Stimulated activated CD8-positive, alpha-beta memory T cell treated with anti-CD3 and anti-CD28 coated beads, Interleukin-7, amount 100 ng/mL, for 24 hours (primary cell): ENCODE results near the gene ZNF541.

Source experiments
- DNase-seq: peaks from one replicate; pipeline ENCODE4 v3.0.0-alpha.2; 2020; ENCODE audit warnings: low read depth

ZNF541 gene, protein sequence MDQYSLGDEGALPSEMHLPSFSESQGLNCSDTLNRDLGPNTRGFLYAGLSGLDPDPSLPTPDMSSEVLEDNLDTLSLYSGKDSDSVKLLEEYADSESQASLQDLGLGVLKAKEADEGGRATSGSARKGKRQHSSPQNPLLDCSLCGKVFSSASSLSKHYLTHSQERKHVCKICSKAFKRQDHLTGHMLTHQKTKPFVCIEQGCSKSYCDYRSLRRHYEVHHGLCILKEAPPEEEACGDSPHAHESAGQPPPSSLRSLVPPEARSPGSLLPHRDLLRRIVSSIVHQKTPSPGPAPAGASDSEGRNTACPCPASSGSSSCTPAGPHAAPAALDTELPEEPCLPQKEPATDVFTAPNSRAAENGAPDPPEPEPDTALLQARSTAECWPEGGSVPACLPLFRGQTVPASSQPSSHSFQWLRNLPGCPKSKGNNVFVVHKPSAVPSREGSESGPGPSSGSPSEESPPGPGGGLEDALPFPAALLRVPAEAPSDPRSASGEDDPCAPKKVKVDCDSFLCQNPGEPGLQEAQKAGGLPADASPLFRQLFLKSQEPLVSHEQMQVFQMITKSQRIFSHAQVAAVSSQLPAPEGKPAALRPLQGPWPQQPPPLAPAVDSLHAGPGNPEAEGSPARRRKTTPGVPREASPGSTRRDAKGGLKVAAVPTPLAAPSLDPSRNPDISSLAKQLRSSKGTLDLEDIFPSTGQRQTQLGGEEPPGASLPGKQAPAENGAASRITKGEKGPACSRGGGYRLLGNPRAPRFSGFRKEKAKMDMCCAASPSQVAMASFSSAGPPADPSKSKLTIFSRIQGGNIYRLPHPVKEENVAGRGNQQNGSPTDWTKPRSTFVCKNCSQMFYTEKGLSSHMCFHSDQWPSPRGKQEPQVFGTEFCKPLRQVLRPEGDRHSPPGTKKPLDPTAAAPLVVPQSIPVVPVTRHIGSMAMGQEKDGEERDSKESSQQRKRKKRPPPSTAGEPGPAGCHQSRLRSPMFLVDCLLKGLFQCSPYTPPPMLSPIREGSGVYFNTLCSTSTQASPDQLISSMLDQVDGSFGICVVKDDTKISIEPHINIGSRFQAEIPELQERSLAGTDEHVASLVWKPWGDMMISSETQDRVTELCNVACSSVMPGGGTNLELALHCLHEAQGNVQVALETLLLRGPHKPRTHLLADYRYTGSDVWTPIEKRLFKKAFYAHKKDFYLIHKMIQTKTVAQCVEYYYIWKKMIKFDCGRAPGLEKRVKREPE (N-terminal part only)

GRCh38 chr19:47573071-47574026 lies at the start of gene ZNF541:
TSS of gene ZNF541 (minus strand) at chr19:47573148. CDS start at chr19:47555856, 17,292 bp downstream.
- DNase-seq = peak; percentile 48

GRCh38 chr19:47619763-47620162 lies 46.8 kb upstream of the ZNF541 start:
- DNase-seq = no peak

- no peak for DNase-seq
Measured at GRCh38 chr19:47618771-47619170, 45.8 kb upstream of the ZNF541 start.

- no peak for DNase-seq
Measured at GRCh38 chr19:47615714-47616113, 42.8 kb upstream of the ZNF541 start.

- DNase-seq = no peak
Measured at GRCh38 chr19:47615230-47615629, 42.3 kb upstream of the ZNF541 start.

GRCh38 chr19:47614559-47614958 lies 41.6 kb upstream of the ZNF541 start:
- no peak for DNase-seq

DNA sequence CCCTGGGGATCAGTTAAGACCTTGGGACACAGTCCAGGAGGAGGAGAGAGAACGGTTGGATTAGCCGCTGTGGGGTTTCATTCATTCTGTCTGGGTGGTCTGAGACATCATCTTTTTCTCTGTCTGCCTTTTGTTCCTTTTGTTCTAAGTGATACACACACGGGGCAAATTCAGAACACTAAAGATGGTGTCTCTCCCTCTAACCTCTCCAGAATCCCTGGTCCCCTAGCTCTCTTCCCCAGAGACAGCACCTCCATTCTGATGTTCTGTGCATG lies 41.0 kb upstream of the ZNF541 start:
- no peak for DNase-seq

DNA sequence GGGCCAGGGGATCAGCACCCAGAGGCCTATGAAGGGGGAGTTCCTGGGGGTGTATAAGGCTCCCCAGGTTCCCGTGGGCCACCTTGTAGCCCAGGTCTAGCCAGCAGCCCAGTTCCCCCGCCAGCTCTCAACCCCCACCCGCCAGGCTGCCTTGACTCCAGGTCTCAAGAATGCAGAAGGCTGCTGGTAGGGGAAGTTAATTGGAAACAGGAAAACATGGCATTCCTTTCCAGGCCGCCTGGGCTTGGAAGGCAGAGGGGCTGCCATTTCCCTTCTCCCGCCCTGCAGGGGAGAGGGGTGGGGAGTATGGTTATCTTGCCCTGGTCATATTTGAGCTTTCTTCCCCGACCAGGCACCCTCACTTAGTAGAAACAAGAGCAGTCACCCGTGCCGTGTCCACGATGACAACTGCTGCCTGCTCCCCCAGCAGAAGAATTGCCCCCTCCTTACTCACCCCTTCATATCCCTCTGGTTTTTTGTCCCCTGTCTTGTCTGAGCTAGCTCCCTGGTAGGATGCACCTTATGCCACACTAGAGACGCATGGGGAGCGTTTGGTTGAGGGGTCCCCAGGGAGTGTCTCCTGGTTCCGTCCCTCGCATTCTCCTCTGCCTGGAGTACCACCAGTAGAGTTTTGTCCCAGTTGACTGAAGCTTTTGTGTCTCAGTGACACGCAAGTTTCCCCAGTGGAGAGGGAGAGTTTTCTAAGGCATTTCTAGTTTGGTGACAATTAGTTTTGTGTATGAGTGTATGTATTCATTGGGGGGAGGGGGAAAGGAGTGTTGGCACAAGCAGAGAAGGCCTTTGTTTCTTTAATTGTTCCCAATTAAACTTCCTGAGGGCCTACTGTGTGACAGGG lies 40.4 kb upstream of the ZNF541 start:
- no peak for DNase-seq

- DNase-seq = no peak
Measured at GRCh38 chr19:47610902-47611301, 38.0 kb upstream of the ZNF541 start.

GRCh38 chr19:47609906-47610894 lies 37.3 kb upstream of the ZNF541 start:
- DNase-seq = no peak

- DNase-seq = peak; percentile 59
Measured at GRCh38 chr19:47608969-47609905, 36.3 kb upstream of the ZNF541 start, which contains the start of gene BICRA. TSS of gene BICRA (plus strand) at chr19:47609134. CDS start at chr19:47673575, 64,441 bp downstream.

DNA sequence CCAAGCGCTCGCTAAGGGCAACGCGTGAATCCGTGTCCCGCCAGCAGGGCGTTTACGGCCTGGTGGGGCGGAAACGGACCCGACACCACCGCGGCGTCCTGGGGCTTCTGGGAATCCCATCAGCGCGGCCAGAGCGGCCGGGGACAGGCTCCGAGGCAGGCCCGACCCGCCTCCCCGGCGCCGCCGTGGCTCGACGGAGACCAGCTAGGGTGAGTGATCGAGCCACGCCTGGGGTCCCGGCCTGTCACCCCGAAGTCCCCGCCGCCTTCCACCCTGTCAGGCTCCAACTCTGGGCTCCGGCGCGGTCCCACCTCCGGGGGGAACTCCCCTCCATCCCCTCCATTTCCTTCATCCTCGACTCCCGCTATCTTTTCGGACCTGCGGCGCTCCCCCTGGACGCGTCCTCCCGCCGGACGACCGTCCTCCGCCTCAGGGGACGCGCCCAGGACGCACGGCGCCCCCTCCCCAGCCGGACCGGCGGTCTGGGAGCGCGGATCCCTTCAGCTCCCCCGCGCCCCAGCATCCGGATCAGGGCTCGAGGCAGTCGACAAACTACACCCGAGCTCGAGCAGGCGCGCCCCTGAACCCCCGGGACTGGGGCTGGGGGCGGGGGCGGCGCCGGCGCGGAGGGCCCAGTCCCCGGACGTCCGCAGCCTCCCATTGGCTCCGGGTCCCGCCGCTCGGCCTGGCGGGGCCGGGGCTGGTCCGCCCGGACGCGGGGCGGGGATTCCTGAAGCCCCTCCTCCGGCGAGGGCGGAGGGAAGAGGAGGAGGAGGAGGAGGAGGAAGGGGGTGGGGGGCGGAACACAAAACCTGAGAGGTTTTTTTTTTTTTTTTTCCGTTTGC lies 35.3 kb upstream of the ZNF541 start:
- peak; percentile 90 for DNase-seq

DNA sequence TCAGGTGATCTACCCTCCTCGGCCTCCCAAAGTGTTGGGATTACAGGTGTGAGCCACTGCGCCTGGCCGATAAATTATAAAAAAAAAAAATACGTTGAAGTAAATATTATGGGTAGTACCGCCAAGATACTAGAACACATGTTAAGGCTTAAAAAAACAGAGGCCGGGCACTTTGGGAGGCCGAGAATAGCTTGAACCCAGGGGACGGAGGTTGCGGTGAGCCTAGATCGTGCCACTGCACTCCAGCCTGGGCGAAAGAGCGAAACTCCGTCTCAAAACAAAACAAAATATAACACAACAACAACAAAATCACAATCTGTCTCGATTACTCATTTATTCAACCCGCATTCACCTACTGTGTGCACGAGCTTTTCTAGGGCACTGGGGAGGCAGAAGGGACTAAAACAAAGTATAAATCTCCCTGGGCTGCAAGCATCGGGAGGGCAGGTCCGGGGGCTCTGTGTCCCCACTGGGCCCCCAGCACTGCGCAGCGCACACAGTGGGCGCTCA lies 34.7 kb upstream of the ZNF541 start:
- no peak for DNase-seq

- no peak for DNase-seq
Measured at GRCh38 chr19:47603706-47604565, 31.0 kb upstream of the ZNF541 start.

GRCh38 chr19:47601180-47601904 lies 28.4 kb upstream of the ZNF541 start:
- DNase-seq = no peak
